ENCODE measurements around the gene EBPL. TPM values are rescaled to one million over a fixed set of nuclear protein-coding genes. Genes with fewer than 3 reads are reported as not detected.
"Not testable (repeated sequence)": the region's sequence is repeated elsewhere in the genome, so short reads cannot be mapped to it uniquely, and the experiment has no call there.

Gene EBPL
- total and polyA plus RNA-seq, 2 experiments from 2014 or later: 67.7 to 68.3 TPM

DNA sequence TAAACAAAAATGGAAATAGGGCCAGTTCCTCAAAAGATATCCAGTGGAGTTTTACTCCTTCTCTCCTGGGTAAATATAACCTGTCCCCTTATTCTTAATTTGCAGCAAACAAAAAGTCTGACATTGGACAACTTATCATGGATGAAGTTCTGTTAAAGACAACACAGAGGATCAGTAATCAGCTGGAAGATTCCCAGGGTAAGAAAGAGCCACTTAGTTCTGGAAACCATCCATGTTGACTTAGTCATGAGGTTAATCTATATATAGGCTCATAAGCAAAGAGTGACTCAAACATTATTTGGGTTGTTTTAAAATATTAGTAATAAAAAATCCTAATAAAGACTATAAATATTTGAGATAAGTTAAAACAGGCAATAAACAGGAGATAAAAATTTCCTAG lies 40.5 kb upstream of the EBPL start:
- H3K79me2 ChIP-seq (ENCODE audit: insufficient read depth): peaks cover 12% of the 10 kb centered on the region; the same call in 1 of the 2 replicates
- TF ChIP-seq EZH2 (IDR thresholded peaks at IDR 0.05; ENCODE audit: insufficient read depth, poor library complexity, severe bottlenecking) (no peak), EZH2phosphoT487 (IDR thresholded peaks at IDR 0.05; ENCODE audit: insufficient read depth, low read depth) (no peak)
- no peak overlapping the region for H3K9ac ChIP-seq
- H3F3A ChIP-seq (ENCODE audit: insufficient read depth): peaks cover 5% of the 10 kb centered on the region; the same call in 1 of the 2 replicates
- DNase-seq: peak; percentile 89
- no peak overlapping the region for H3K4me2 ChIP-seq (ENCODE audit: unreplicated experiment)
- H3K4me1 ChIP-seq (ENCODE audit: insufficient read depth): peaks cover 9% of the 10 kb centered on the region
- no peaks in the 10 kb centered on the region for H3K36me3 ChIP-seq (ENCODE audit: low read depth)
- no peak overlapping the region for H3K4me3 ChIP-seq
- no peaks in the 10 kb centered on the region for H4K20me1 ChIP-seq (ENCODE audit: insufficient read depth)
- in situ Hi-C loops (cut with MboI): no loop called here
- H3K27ac ChIP-seq: no peak overlapping the region
- H2AFZ ChIP-seq: no peak overlapping the region
- H3K9me2 ChIP-seq (ENCODE audit: insufficient read depth): no peaks in the 10 kb centered on the region
- no peaks in the 10 kb centered on the region for H3K9me3 ChIP-seq (ENCODE audit: low read depth)
- H3K27me3 ChIP-seq (replicated peaks; ENCODE audit: insufficient read depth): no peaks in the 10 kb centered on the region

DNA sequence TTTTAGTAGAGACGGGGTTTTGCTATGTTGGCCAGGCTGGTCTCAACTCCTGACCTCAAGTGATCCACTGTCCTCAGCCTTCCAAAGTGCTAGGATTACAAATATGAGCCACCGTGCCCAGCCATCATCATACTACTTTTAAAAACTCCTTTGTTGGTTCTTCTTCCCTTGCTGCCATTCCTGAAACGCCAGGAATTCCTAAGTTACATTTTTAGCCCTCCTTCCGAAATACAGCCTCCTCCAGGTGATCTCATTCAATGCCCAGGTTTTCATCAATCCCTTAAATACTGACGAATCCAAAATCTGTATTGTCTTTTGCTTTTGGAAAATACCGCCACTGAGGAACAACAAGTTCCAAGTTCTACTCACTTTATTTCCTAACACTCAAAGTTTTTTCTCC lies 25.3 kb upstream of the EBPL start:
- H3K27me3 ChIP-seq (replicated peaks; ENCODE audit: insufficient read depth): no peaks in the 10 kb centered on the region
- in situ Hi-C loops (cut with MboI): no loop called here
- DNase-seq: no peak

DNA sequence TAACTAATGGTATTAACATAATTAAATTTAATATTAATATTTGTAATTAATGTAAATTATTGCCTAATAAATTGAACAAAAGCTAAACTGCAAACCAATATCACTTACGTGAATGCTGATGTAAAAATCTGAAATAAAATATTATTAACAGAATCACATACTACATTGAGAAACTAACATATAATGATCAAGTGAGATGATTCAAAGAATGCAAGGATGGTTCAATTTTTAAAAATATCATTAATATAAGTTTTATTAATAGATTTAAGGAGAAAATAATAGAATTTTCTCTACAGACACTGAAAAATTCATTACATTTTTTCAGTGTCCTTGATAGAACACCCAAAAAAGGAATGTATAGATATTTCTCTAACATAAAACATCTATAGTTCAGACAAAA lies 23.5 kb upstream of the EBPL start:
- no peak overlapping the region for H3K9ac ChIP-seq
- H3F3A ChIP-seq (ENCODE audit: insufficient read depth): no peaks in the 10 kb centered on the region; the same call in none of the 2 replicates
- peaks cover 51% of the 10 kb centered on the region for H3K36me3 ChIP-seq (ENCODE audit: low read depth)
- 100% methylated on average over 1 of the region's 1 CpG for WGBS, 2 experiments (ENCODE audit: low coverage in 1 of 2, low lambda C conversion rate in 2 of 2, missing lambda C conversion rate in 2 of 2)
- H3K4me1 ChIP-seq (ENCODE audit: insufficient read depth): no peaks in the 10 kb centered on the region
- H3K27me3 ChIP-seq (replicated peaks; ENCODE audit: insufficient read depth): no peaks in the 10 kb centered on the region
- no peak overlapping the region for H3K27ac ChIP-seq
- H4K20me1 ChIP-seq (ENCODE audit: insufficient read depth): no peaks in the 10 kb centered on the region
- TF ChIP-seq EZH2 (IDR thresholded peaks at IDR 0.05; ENCODE audit: insufficient read depth, poor library complexity, severe bottlenecking) (no peak), EZH2phosphoT487 (IDR thresholded peaks at IDR 0.05; ENCODE audit: insufficient read depth, low read depth) (no peak)
- no peaks in the 10 kb centered on the region for H3K9me2 ChIP-seq (ENCODE audit: insufficient read depth)
- H3K4me3 ChIP-seq: no peak overlapping the region
- H3K79me2 ChIP-seq (ENCODE audit: insufficient read depth): peaks cover 8% of the 10 kb centered on the region; the same call in 1 of the 2 replicates
- H2AFZ ChIP-seq: no peak overlapping the region
- peak; percentile 21 for DNase-seq
- no peak overlapping the region for H3K4me2 ChIP-seq (ENCODE audit: unreplicated experiment)
- in situ Hi-C loops (cut with MboI): no loop called here
- peaks cover 11% of the 10 kb centered on the region for H3K9me3 ChIP-seq (ENCODE audit: low read depth)

More for the DNA sequence above, 25.3 kb upstream of the EBPL start:
- 98 to 99% methylated on average over 6 of the region's 6 CpGs for WGBS, 2 experiments (ENCODE audit: low coverage in 1 of 2, low lambda C conversion rate in 2 of 2, missing lambda C conversion rate in 2 of 2)
- Histone ChIP-seq H3K9me3 (ENCODE audit: low read depth) (peaks cover 11% of the 10 kb centered on the region), H4K20me1 (ENCODE audit: insufficient read depth) (no peaks in the 10 kb centered on the region), H3K9me2 (ENCODE audit: insufficient read depth) (no peaks in the 10 kb centered on the region), H3K9ac (no peak overlapping the region), H3K4me1 (ENCODE audit: insufficient read depth) (no peaks in the 10 kb centered on the region), H2AFZ (no peak overlapping the region), H3K79me2 (ENCODE audit: insufficient read depth) (peaks cover 8% of the 10 kb centered on the region; the same call in 1 of the 2 replicates), H3K27ac (no peak overlapping the region), H3F3A (ENCODE audit: insufficient read depth) (no peaks in the 10 kb centered on the region; the same call in none of the 2 replicates), H3K4me2 (ENCODE audit: unreplicated experiment) (no peak overlapping the region), H3K36me3 (ENCODE audit: low read depth) (peaks cover 62% of the 10 kb centered on the region), H3K4me3 (no peak overlapping the region)
- TF ChIP-seq EZH2 (IDR thresholded peaks at IDR 0.05; ENCODE audit: insufficient read depth, poor library complexity, severe bottlenecking) (no peak), EZH2phosphoT487 (IDR thresholded peaks at IDR 0.05; ENCODE audit: insufficient read depth, low read depth) (no peak)

DNA sequence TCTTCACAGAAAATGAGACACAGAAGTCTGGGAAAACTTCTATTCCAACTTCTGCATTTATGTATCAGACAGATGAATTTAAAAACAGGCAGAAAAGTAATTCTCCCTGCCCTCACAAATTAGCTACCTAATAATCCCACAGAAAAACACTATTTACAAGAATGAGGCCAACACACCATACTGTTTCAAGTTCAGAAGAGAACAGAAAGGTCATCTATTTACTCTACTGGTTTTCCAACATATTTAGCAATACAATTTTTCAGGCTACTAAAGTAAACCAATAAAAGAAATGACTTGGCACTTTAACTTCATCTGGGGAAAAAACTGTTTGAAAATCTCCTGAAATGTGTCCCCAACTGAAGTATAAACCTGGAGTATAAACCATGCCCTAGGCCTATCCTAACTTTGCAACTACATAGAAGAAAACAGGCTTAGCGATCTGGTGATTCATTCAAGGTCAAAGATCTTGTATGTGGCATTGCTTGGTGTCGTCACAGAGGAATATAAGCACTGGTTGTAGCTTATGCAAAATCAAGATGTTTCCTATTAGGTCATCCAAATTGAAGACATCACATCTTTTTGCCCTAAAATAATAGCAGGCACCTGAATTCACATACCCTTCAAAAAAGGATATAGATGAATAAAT lies 20.1 kb upstream of the EBPL start:
- no peak overlapping the region for H2AFZ ChIP-seq
- H3K36me3 ChIP-seq (ENCODE audit: low read depth): peaks cover 39% of the 10 kb centered on the region
- H3K79me2 ChIP-seq (ENCODE audit: insufficient read depth): peaks cover 8% of the 10 kb centered on the region; the same call in 1 of the 2 replicates
- H3F3A ChIP-seq (ENCODE audit: insufficient read depth): no peaks in the 10 kb centered on the region; the same call in none of the 2 replicates
- no peak overlapping the region for H3K4me2 ChIP-seq (ENCODE audit: unreplicated experiment)
- no peaks in the 10 kb centered on the region for H3K27me3 ChIP-seq (replicated peaks; ENCODE audit: insufficient read depth)
- H3K4me3 ChIP-seq: no peak overlapping the region
- H3K9me3 ChIP-seq (ENCODE audit: low read depth): peaks cover 11% of the 10 kb centered on the region
- WGBS, 2 experiments (ENCODE audit: low coverage in 1 of 2, low lambda C conversion rate in 2 of 2, missing lambda C conversion rate in 2 of 2): 59 to 66% methylated on average over 2 of the region's 2 CpGs
- in situ Hi-C loops (cut with MboI): no loop called here
- H3K9ac ChIP-seq: no peak overlapping the region
- peak; percentile 78 for DNase-seq
- H4K20me1 ChIP-seq (ENCODE audit: insufficient read depth): no peaks in the 10 kb centered on the region
- peak overlapping the region; percentile 26; the same call in 1 of the 2 replicates for H3K27ac ChIP-seq
- H3K9me2 ChIP-seq (ENCODE audit: insufficient read depth): no peaks in the 10 kb centered on the region
- TF ChIP-seq EZH2 (IDR thresholded peaks at IDR 0.05; ENCODE audit: insufficient read depth, poor library complexity, severe bottlenecking) (no peak), EZH2phosphoT487 (IDR thresholded peaks at IDR 0.05; ENCODE audit: insufficient read depth, low read depth) (no peak)
- H3K4me1 ChIP-seq (ENCODE audit: insufficient read depth): no peaks in the 10 kb centered on the region

DNA sequence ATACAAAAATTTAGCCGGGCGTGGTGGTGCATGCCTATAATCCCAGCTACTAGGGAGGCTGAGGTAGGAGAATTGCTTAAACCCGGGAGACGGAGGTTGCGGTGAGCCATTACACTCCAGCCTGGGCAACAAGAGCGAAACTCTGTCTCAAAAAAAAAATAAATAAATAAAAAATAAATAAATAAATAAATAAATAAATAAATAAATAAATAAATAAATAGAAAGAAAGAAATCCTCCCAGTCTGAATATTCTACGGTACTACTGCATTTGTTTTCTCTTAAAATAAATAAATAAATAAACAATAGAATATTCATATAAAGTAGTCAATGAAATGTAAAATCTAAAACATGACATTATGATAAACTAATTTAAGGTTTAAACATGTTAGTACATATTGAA lies 13.0 kb upstream of the EBPL start:
- H3K9me3 ChIP-seq (ENCODE audit: low read depth); in situ Hi-C loops (cut with MboI); H3K27ac ChIP-seq; H4K20me1 ChIP-seq (ENCODE audit: insufficient read depth); H3F3A ChIP-seq (ENCODE audit: insufficient read depth); H3K4me2 ChIP-seq (ENCODE audit: unreplicated experiment); H3K4me3 ChIP-seq; H3K9ac ChIP-seq; H3K79me2 ChIP-seq (ENCODE audit: insufficient read depth); H2AFZ ChIP-seq; H3K4me1 ChIP-seq (ENCODE audit: insufficient read depth); H3K27me3 ChIP-seq (replicated peaks; ENCODE audit: insufficient read depth); H3K9me2 ChIP-seq (ENCODE audit: insufficient read depth); DNase-seq: not testable (repeated sequence)
- 90 to 97% methylated on average over 6 to 7 of the region's 7 CpGs for WGBS, 2 experiments (ENCODE audit: low coverage in 1 of 2, low lambda C conversion rate in 2 of 2, missing lambda C conversion rate in 2 of 2)
- peaks cover 53% of the 10 kb centered on the region for H3K36me3 ChIP-seq (ENCODE audit: low read depth)

All from GM23248 (cell line).